CD4-positive, CD25-positive, alpha-beta regulatory T cell (primary cell): ENCODE results near the gene TNKS2. TPM values are rescaled to one million over a fixed set of nuclear protein-coding genes. Genes with fewer than 3 reads are reported as not detected.
A peak's percentile ranks its signal among the peaks of the same experiment; 100 is the strongest.
"Not testable (repeated sequence)": the region's sequence is repeated elsewhere in the genome, so short reads cannot be mapped to it uniquely, and the experiment has no call there.

Source experiments
- ATAC-seq, 2 donors: fragments of 150-1000 bp; cut with Tn5 transposase; one replicate each; pipeline ENCODE4 v1.10.0; 2021; ENCODE audit warnings: low read depth in 2 of 2, moderate number of reproducible peaks in 2 of 2, moderate library complexity in 1 of 2
- DNase-seq, 3 donors: peaks; one replicate each; pipeline versions ENCODE4 v3.0.0 to v3.0.0-alpha.2; 2012 to 2022; ENCODE audit warnings: mixed read lengths in 1 of 3
- H3K27ac ChIP-seq: one replicate; pipeline ENCODE4 v1.7.0; 2013; ENCODE audit warnings: mild to moderate bottlenecking, low read length; ENCODE audit not compliant: insufficient read depth, poor library complexity, severe bottlenecking
- H3K27me3 ChIP-seq: one replicate; pipeline ENCODE4 v1.7.0; 2013; ENCODE audit warnings: low read length; ENCODE audit not compliant: control insufficient read depth, insufficient read depth
- H3K36me3 ChIP-seq: one replicate; pipeline ENCODE4 v1.7.0; 2013; ENCODE audit warnings: mild to moderate bottlenecking, low read length, moderate library complexity; ENCODE audit not compliant: control insufficient read depth, insufficient read depth
- H3K4me1 ChIP-seq: 2 replicates; pipeline ENCODE4 v1.7.0; 2013; ENCODE audit warnings: mild to moderate bottlenecking, low read length; ENCODE audit not compliant: insufficient read depth, control insufficient read depth, poor library complexity, severe bottlenecking
- H3K4me3 ChIP-seq: one replicate; pipeline ENCODE4 v1.7.0; 2013; ENCODE audit warnings: low read depth, mild to moderate bottlenecking, low read length, moderate library complexity
- H3K9me3 ChIP-seq, 2 experiments: 1 replicate in 1 of 2; 2 replicates in 1 of 2; pipeline ENCODE4 v1.7.0; 2013; ENCODE audit warnings: low read length in 2 of 2, mild to moderate bottlenecking in 1 of 2, moderate library complexity in 1 of 2; ENCODE audit not compliant: control insufficient read depth in 2 of 2
- H3K27ac Mint-ChIP-seq, 3 donors: one replicate each; pipeline ENCODE4 v1.8.0; 2020 to 2022; ENCODE audit warnings: mild to moderate bottlenecking in 3 of 3, mixed read lengths in 3 of 3, moderate library complexity in 2 of 3
- H3K27me3 Mint-ChIP-seq: one replicate; pipeline ENCODE4 v1.8.0; 2022; ENCODE audit warnings: mild to moderate bottlenecking, mixed read lengths
- H3K36me3 Mint-ChIP-seq: one replicate; pipeline ENCODE4 v1.8.0; 2020; ENCODE audit warnings: mixed read lengths
- H3K4me1 Mint-ChIP-seq, 4 donors: one replicate each; pipeline ENCODE4 v1.8.0; 2020 to 2022; ENCODE audit warnings: mixed read lengths in 4 of 4, mild to moderate bottlenecking in 1 of 4
- H3K4me3 Mint-ChIP-seq, 4 donors: one replicate each; pipeline ENCODE4 v1.8.0; 2020 to 2022; ENCODE audit warnings: mild to moderate bottlenecking in 4 of 4, mixed read lengths in 4 of 4, moderate library complexity in 3 of 4
- H3K9me3 Mint-ChIP-seq, 7 donors: one replicate each; pipeline ENCODE4 v1.8.0; 2020 to 2022; ENCODE audit warnings: mixed read lengths in 7 of 7, mild to moderate bottlenecking in 3 of 7, moderate library complexity in 2 of 7
- polyA plus RNA-seq, 4 donors: library from polyadenylated mRNA; unstranded; fragments of 300-500 nt; fragmentation: Illumina TruSeq; gene quantifications; one replicate each; pipeline ENCODE4 v1.2.3, GENCODE V29; 2021
- total RNA-seq: library from RNA; stranded (reverse); gene quantifications from one replicate; pipeline ENCODE4 v1.2.3, GENCODE V29; 2022

Gene TNKS2
- total and polyA plus RNA-seq, 5 donors from 2014 or later, result 21.8 to 48.4 (median 24.3) TPM

- Histone ChIP-seq H3K4me1 (peaks cover 14% of the 10 kb centered on the region), H3K27ac (no peak overlapping the region), H3K36me3 (no peaks in the 10 kb centered on the region), H3K27me3 (peaks cover 11% of the 10 kb centered on the region), H3K4me3 (peak overlapping the region; percentile 82), H3K9me3 (no peaks in the 10 kb centered on the region)
- H3K27me3 Mint-ChIP-seq, result peaks cover 40% of the 10 kb centered on the region
- ATAC-seq (peak; percentile 48 to 56), DNase-seq (peak in 2 of 3 donors; percentile 13 to 47)
- peaks cover 6 to 14% (median 10%) of the 10 kb centered on the region in 4 donors for H3K4me1 Mint-ChIP-seq
- no peaks in the 10 kb centered on the region for H3K36me3 Mint-ChIP-seq
- H3K9me3 Mint-ChIP-seq, result no peaks in the 10 kb centered on the region
- H3K27ac Mint-ChIP-seq, result peak overlapping the region; percentile 38 to 83 (median 68)
- H3K4me3 Mint-ChIP-seq, result peak overlapping the region; percentile 82 to 93 (median 91)
These were observed 89.2 kb downstream of the TNKS2 start for GRCh38 chr10:91887272-91888076.

- Histone ChIP-seq H3K27ac (no peak overlapping the region), H3K4me1 (peaks cover 14% of the 10 kb centered on the region), H3K36me3 (no peaks in the 10 kb centered on the region), H3K4me3 (no peak overlapping the region), H3K9me3 (no peaks in the 10 kb centered on the region), H3K27me3 (peaks cover 13% of the 10 kb centered on the region)
- no peaks in the 10 kb centered on the region for H3K36me3 Mint-ChIP-seq
- no peak overlapping the region for H3K27ac Mint-ChIP-seq
- no peak overlapping the region for H3K4me3 Mint-ChIP-seq
- ATAC-seq (no peak), DNase-seq (no peak)
- no peaks in the 10 kb centered on the region for H3K9me3 Mint-ChIP-seq
- peaks cover 6 to 19% (median 11%) of the 10 kb centered on the region in 4 donors for H3K4me1 Mint-ChIP-seq
- peaks cover 32% of the 10 kb centered on the region for H3K27me3 Mint-ChIP-seq
These were observed 93.1 kb downstream of the TNKS2 start for GRCh38 chr10:91891125-91892001.

GRCh38 chr10:91893051-91893450 is 94.8 kb downstream of the TNKS2 start:
- H3K9me3 ChIP-seq, result no peaks in the 10 kb centered on the region
- no peak overlapping the region for H3K4me3 ChIP-seq
- no peaks in the 10 kb centered on the region for H3K36me3 ChIP-seq
- H3K36me3 Mint-ChIP-seq, result no peaks in the 10 kb centered on the region
- ATAC-seq (no peak), DNase-seq (no peak)
- H3K4me3 Mint-ChIP-seq, result no peak overlapping the region
- no peak overlapping the region for H3K27ac Mint-ChIP-seq
- H3K4me1 ChIP-seq, result peaks cover 3% of the 10 kb centered on the region
- no peak overlapping the region for H3K27ac ChIP-seq
- H3K4me1 Mint-ChIP-seq, result peaks cover under 1 to 12% (median 4%) of the 10 kb centered on the region in 4 donors
- H3K27me3 ChIP-seq, result peaks cover 12% of the 10 kb centered on the region
- peaks cover 23% of the 10 kb centered on the region for H3K27me3 Mint-ChIP-seq
- H3K9me3 Mint-ChIP-seq, result no peaks in the 10 kb centered on the region

- H3K4me3 ChIP-seq, H3K27ac Mint-ChIP-seq, H3K4me1 Mint-ChIP-seq, H3K36me3 Mint-ChIP-seq, H3K4me1 ChIP-seq, H3K4me3 Mint-ChIP-seq, H3K9me3 Mint-ChIP-seq, H3K27ac ChIP-seq, H3K9me3 ChIP-seq, H3K36me3 ChIP-seq, ATAC-seq: not testable (repeated sequence)
- peaks cover 11% of the 10 kb centered on the region for H3K27me3 ChIP-seq
- DNase-seq, result peak in 1 of 3 donors; percentile 20
- H3K27me3 Mint-ChIP-seq, result peaks cover 21% of the 10 kb centered on the region
These were observed 96.0 kb downstream of the TNKS2 start for GRCh38 chr10:91894261-91894685.

- H3K4me3 Mint-ChIP-seq, result no peak overlapping the region
- Histone ChIP-seq H3K36me3 (no peaks in the 10 kb centered on the region), H3K4me1 (no peaks in the 10 kb centered on the region), H3K27ac (no peak overlapping the region), H3K9me3 (no peaks in the 10 kb centered on the region), H3K27me3 (peaks cover 4% of the 10 kb centered on the region), H3K4me3 (no peak overlapping the region)
- H3K27ac Mint-ChIP-seq, result no peak overlapping the region
- H3K9me3 Mint-ChIP-seq, result peaks cover 0 to 2% (median 0%) of the 10 kb centered on the region in 7 donors
- DNase-seq, result no peak
- no peak for ATAC-seq
- H3K36me3 Mint-ChIP-seq, result no peaks in the 10 kb centered on the region
- peaks cover 9% of the 10 kb centered on the region for H3K27me3 Mint-ChIP-seq
- peaks cover 0 to 5% (median 2%) of the 10 kb centered on the region in 4 donors for H3K4me1 Mint-ChIP-seq
These were observed 98.1 kb downstream of the TNKS2 start for GRCh38 chr10:91896212-91896756.

- Mint-ChIP-seq H3K4me1 (peaks cover 7 to 15% (median 12%) of the 10 kb centered on the region in 4 donors), H3K9me3 (peaks cover 0 to 2% (median 0%) of the 10 kb centered on the region in 7 donors), H3K36me3 (no peaks in the 10 kb centered on the region), H3K27ac (no peak overlapping the region), H3K4me3 (no peak overlapping the region), H3K27me3 (peaks cover 9% of the 10 kb centered on the region)
- H3K4me1 ChIP-seq, result peaks cover 7% of the 10 kb centered on the region
- peaks cover 2% of the 10 kb centered on the region for H3K27me3 ChIP-seq
- DNase-seq, result no peak
- no peak overlapping the region for H3K4me3 ChIP-seq
- H3K27ac ChIP-seq, result no peak overlapping the region
- ATAC-seq, result no peak
- no peaks in the 10 kb centered on the region for H3K36me3 ChIP-seq
- H3K9me3 ChIP-seq, result no peaks in the 10 kb centered on the region
These were observed 99.2 kb downstream of the TNKS2 start for GRCh38 chr10:91897421-91897820.

- Histone ChIP-seq H3K36me3 (no peaks in the 10 kb centered on the region), H3K4me1 (peaks cover 7% of the 10 kb centered on the region), H3K9me3 (no peaks in the 10 kb centered on the region), H3K27me3 (no peaks in the 10 kb centered on the region), H3K4me3 (no peak overlapping the region), H3K27ac (peak overlapping the region; percentile 30)
- H3K27ac Mint-ChIP-seq, result peak overlapping the region; percentile 2 to 89 (median 21)
- peaks cover 0 to 2% (median 0%) of the 10 kb centered on the region in 7 donors for H3K9me3 Mint-ChIP-seq
- H3K4me1 Mint-ChIP-seq, result peaks cover 15 to 23% (median 18%) of the 10 kb centered on the region in 4 donors
- peak in 2 of 3 donors; percentile 17 to 85 for DNase-seq
- H3K4me3 Mint-ChIP-seq, result peak overlapping the region in 1 of 4 donors; percentile 1
- no peaks in the 10 kb centered on the region for H3K36me3 Mint-ChIP-seq
- H3K27me3 Mint-ChIP-seq, result peaks cover 3% of the 10 kb centered on the region
- peak; percentile 99 to 100 for ATAC-seq
These were observed 103.8 kb downstream of the TNKS2 start for GRCh38 chr10:91901784-91902677.
